K562 (cell line): ENCODE data around the gene MICAL1.

Source experiments
- BHLHE40 ChIP-seq: IDR thresholded peaks from 2 replicates; pipeline ENCODE4 v1.6.1; 2011; ENCODE audit warnings: low read length, improper control_type of control experiment
- EZH2 ChIP-seq: IDR thresholded peaks from 2 replicates; pipeline ENCODE4 v1.6.1; 2012; ENCODE audit warnings: low read depth, mild to moderate bottlenecking, inconsistent platforms, low read length, borderline replicate concordance
- FOXJ3 ChIP-seq: sonication (generic); formaldehyde crosslinking; IDR thresholded peaks from 2 replicates; pipeline ENCODE4 v1.4.0; 2020; ENCODE audit warnings: mild to moderate bottlenecking, missing genetic modification reagents
- SIX5 ChIP-seq, 2 experiments: IDR thresholded peaks; 2 replicates each; pipeline ENCODE4 v1.6.1; 2011; ENCODE audit warnings: low read length in 2 of 2, borderline replicate concordance in 1 of 2, low read depth in 1 of 2, mild to moderate bottlenecking in 1 of 2, moderate library complexity in 1 of 2; ENCODE audit not compliant: insufficient read depth in 1 of 2
- TAF1 ChIP-seq: IDR thresholded peaks from 2 replicates; pipeline ENCODE4 v1.6.1; 2011; ENCODE audit warnings: mild to moderate bottlenecking, low read length, moderate library complexity; ENCODE audit not compliant: insufficient read depth, control insufficient read depth, severe bottlenecking; ENCODE audit errors: extremely low read depth
- TBP ChIP-seq: optimal IDR thresholded peaks from 2 replicates; pipeline ENCODE3; 2011; ENCODE audit warnings: low read depth, low read length, improper control_type of control experiment
- U2AF1 ChIP-seq: fragments of 200-400 bp; formaldehyde crosslinking; optimal IDR thresholded peaks from 2 replicates; pipeline ENCODE3; 2017; ENCODE audit warnings: mild to moderate bottlenecking, low read depth, low read length, moderate library complexity
- ZNF274 ChIP-seq: IDR thresholded peaks from 2 replicates; pipeline ENCODE4 v1.6.1; 2011; ENCODE audit warnings: low read depth, mild to moderate bottlenecking, low read length, moderate library complexity, borderline replicate concordance
- TF ChIP-seq, protein P1 (sequence below), 3 experiments: IDR thresholded peaks in 2 of 3; conservative IDR thresholded peaks in 1 of 3; 2 replicates each; pipeline ENCODE4 v1.5.1; 2011 to 2012; ENCODE audit warnings: low read length in 3 of 3, mild to moderate bottlenecking in 3 of 3, control low read depth in 2 of 3, improper control_type of control experiment in 1 of 3, inconsistent platforms in 1 of 3, low read depth in 1 of 3, mixed read lengths in 1 of 3, moderate library complexity in 1 of 3; ENCODE audit not compliant: insufficient read depth in 2 of 3

DNA sequence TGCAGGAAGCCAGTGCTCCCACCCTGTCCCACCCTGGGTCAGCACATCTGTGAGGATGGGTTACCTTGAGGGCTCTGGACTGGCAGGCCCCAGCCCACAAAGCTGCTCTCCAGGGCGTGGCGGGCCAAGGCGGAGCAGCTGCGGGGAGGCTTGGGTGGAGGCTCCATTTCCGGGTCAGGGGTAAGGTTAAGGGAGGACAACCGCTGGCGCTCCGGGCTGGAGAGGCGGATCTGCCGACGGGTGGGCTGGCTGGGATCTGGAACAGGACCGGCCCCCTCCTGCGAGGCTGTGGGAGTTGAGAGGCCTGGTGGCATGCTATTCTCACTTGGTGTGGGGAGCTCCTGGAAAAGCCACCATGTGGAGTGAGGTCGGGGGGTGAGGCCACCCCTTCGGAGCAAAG lies 9.5 kb downstream of the MICAL1 start:
- no peak for TF ChIP-seq U2AF1
- TF ChIP-seq ZNF274, result no peak
- no peak for TF ChIP-seq SIX5 (IDR thresholded peaks at IDR 0.05; ENCODE audit: borderline replicate concordance in 1 of 2, insufficient read depth in 1 of 2, low read depth in 1 of 2, low read length in 2 of 2)
- no peak for TF ChIP-seq BHLHE40
- no peak for TF ChIP-seq TBP
- no peak for TF ChIP-seq TAF1
- TF ChIP-seq, protein P1, sequence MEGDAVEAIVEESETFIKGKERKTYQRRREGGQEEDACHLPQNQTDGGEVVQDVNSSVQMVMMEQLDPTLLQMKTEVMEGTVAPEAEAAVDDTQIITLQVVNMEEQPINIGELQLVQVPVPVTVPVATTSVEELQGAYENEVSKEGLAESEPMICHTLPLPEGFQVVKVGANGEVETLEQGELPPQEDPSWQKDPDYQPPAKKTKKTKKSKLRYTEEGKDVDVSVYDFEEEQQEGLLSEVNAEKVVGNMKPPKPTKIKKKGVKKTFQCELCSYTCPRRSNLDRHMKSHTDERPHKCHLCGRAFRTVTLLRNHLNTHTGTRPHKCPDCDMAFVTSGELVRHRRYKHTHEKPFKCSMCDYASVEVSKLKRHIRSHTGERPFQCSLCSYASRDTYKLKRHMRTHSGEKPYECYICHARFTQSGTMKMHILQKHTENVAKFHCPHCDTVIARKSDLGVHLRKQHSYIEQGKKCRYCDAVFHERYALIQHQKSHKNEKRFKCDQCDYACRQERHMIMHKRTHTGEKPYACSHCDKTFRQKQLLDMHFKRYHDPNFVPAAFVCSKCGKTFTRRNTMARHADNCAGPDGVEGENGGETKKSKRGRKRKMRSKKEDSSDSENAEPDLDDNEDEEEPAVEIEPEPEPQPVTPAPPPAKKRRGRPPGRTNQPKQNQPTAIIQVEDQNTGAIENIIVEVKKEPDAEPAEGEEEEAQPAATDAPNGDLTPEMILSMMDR (IDR thresholded peaks at IDR 0.05 in 2 of 3, conservative IDR thresholded peaks at IDR 0.05 in 1 of 3; ENCODE audit: insufficient read depth in 2 of 3, low read depth in 1 of 3, low read length in 3 of 3), result no peak
- no peak for TF ChIP-seq EZH2
- TF ChIP-seq FOXJ3, result no peak
